CD1c-positive myeloid dendritic cell (primary cell): ENCODE data around the gene GGCT.
A peak's percentile ranks its signal among the peaks of the same experiment; 100 is the strongest.

Source experiments
- DNase-seq: peaks from one replicate; pipeline ENCODE4 v3.0.0-alpha.2; 2016; ENCODE audit errors: extremely low spot score

The GGCT gene

DNA sequence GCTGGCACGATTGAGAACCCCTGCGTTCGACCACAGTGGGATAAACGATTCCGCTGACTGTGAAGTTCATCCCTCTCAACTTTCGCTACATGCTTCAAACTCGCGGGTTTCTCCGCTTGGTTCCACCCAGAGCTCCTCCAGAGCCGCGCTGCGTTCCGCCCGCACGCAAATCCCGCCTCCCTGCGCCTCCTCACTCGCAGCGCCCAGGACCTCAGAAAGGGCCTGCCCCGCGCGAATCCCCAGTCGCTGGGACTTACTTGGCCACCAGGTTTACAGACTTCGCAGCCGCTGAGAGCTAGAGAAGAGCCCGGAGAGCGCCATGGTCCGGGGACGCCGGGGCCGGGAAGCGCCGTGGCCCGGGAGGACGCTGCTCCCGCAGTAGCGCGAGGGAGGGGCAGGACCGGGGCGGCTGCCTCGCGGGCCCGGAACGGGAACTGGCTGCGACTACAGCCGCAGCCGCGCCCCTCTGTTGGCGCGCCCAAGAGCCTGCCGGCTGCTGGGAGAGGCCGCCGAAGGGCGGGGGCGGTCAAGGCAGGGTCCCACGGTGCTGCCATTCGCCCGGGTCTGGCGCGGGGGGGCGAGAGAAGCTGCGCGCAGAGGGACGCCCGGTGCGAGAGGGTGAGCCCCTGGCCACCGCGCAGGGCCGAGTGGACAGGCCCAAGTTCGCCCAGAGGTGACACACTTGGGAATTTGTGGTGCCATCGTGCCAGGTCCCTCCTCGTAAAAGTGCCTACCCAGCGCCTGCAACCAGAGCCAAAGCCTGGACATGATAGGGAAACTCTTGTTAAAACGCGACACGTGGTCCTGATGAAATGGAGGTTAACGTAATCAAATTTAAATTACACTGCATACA lies 26.1 kb downstream of the GGCT start, which contains the start of gene NOD1:
NOD1 (minus strand) TSS at position 436 of the 853 bp plus-strand sequence. CDS start 21,863 bp downstream, outside the sequence.
- DNase-seq, result peak; percentile 88

DNA sequence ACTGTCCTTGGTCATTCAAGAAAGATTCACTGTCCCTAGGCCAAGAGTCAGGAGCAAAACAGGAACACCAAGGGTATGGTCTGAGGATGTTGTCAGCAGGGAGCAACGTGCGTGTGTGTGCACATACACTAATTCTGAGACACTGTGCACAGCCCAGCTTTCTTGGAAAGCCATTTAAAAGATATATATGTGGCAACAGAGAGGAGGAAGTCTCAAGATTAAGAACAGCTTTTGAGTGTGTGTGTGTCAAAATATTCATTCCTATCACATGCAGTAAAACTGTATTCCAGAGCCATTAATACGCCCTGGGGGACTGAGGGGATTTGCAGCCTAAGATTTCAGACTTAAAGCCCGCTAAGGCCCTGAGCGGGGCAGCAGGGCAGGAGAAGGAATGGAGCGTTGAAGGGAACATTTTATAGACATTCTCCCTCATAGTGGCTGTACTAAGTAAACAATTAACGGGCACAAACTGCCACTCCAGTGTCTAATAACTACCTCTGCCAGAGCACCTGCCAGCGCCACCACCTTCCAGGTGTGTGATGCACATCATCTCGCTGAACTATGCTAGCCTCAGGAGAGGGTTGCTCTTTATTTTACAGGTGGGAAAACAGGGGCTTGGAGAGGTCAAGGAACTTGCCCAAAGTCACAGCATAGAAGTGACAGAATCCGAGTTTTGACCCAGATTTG lies 28.0 kb downstream of the GGCT start:
- DNase-seq, result peak; percentile 80

DNA sequence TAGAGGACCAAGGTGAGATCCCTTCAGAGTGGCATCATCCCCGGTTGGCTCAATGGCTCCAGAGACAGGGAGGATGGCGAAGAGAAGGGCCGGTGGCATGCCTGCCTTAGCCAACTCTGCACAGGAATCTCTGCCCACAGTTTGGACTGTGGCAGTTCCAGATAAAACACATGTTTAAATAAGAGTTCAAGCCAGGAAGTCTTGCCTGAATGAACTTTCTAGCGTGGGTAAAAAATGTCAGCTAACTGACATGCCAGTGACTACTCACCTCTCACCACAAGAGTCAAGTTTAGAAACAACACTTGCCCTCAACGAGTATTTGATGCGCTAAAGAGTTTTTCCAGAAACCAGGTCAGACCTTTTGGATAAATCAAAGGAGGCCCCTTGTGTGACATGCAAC lies 29.0 kb downstream of the GGCT start:
- DNase-seq, result no peak

DNA sequence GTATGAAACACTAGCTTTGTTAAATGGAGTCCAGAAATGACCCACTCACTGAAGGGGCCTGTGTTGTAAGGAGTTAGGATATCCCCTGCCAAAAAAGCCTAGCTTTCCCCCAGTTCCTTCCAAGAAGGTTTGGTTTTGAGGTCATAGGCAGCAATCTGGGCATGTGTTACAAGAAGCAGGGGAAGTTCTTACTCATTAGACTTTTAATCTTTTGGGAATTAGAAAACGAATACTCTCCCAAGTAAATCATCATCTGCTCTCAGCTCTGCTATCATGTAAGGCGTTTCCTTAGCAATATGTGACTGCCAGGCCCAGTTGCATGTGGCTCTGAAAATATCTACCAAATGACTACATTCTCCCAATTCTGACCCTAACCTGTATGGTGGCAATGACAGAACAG lies 29.7 kb downstream of the GGCT start:
- DNase-seq, result peak; percentile 30

DNA sequence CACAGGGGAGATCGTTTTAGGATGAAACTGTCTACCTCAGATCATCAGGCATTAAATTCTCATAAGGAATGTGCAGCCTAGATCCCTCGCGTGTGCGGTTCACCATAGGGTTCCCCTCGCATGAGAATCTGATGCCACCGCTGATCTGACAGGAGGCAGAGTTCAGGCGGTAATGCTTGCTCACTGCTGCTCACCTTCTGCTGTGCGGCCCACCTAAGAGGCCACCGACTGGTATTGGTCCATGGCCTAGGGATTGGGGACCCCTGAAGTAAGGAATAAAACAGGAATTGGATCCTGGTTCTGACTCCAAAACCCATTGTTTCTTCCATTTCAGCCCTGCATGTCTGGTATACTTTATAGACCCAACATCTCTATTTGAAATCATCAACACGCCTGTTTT lies 30.1 kb downstream of the GGCT start:
- no peak for DNase-seq

DNA sequence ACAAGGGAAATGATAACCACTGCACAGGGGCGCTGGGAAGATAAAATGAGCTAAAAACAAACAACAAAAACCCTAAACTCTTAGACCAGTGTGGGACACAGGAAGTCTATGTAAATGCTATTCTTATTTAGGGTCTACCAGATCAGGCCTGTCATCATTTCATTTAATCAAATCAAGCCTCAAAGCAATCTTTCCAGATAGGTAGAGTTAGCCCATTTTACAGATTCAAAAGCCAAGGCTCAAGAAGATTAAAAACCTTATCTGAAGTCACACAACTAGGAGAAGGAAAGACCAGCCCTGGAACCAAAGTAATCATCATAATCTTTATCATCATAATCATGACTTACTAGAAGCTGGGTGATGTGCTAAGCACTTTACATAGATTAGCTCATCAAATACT lies 30.7 kb downstream of the GGCT start:
- DNase-seq, result no peak

DNA sequence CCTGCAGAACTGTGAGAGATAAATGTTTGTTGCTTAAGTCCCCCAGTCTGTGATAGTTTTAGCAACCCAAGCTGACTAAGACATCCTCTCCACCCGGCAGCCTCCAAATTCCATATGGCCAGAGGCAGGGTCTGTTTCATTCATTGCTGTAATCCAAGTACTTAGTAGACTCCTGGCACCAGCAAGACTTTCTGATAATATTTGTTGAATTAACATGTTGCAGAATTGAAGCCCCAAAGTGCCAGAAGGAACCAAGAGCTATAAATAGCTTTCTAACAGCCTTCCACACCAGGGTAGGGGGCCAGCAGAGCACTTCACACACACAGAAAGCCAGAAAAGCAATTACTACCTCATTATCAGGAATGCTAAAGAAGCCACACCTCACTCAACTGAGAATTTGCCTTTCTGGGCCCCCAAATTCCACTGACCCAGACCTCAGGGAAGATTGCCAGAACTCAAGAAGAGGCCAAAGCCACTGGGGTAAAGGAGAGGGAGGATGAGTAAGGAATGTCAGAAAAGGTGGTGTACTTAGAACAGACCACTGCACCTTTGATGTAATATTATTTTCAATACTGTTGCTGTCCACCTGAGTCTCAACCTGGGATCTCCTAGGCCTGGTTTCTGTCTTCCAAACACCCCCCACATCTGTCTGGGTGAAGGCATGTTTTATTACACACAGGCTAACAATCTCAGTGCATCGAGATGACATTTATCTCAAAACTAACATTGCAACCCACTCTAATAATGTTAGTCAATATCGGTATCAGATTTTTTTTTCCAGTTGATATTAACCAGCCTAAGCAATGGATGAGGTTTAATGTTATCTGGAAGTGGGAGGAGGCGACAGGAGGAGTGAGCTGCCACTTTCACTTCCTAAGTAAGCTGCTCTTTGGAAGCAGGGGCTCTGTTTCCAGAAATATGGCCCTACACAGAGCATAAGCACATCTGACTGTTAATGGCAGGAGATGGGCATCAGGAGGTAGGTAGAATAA lies 31.5 kb downstream of the GGCT start:
- peak; percentile 46 for DNase-seq

DNA sequence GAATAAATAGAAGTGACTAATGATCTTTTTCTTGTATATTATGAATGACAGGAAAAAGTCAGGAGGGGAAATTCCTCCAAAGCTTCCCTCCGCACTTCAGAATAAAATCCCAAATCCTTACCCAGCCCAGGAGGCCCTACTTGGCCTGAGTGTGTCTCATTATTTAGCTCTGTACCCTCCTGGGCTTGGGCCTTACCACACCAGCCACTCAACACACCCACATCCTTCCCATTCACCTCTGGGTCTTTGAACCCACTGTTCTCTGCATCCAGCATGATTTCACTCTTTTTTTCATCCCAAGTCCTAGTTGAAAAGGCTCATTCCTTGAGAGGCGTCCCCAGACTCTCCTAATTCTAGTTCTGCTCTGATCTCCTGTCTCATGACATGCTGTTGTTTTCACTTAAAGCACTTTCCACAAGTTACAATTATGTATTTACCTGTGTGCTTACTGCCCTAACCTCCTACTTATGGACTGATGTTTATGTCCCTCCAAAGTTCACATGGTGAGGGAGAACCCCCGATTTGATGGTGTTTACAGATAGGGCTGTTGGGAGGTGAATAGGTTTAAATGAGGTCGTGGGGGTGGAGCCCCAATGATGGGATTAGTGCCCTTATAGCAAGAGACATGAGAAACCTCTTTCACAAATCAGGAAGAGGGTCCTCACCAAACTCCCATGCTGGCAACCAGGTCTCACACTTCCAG lies 32.4 kb downstream of the GGCT start:
- no peak for DNase-seq

DNA sequence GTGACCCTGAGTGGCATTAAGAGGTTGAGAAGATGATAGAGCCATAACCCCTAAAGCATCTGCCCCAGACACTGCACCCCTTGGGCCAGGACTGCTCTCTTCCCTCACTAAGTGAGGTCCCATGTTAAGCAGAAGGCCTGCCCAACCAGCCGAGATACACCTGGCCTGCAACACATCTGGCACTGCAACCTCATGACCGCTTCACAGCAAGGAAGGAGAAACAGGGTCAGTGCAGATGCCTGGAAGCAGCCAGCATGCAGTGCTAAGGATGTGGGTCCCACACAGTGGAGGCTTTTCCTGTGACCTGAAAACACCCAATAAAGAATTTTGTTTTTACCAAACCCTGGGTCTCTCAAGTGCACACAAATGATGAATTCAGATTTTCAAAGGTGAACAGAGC lies 33.4 kb downstream of the GGCT start:
- no peak for DNase-seq

DNA sequence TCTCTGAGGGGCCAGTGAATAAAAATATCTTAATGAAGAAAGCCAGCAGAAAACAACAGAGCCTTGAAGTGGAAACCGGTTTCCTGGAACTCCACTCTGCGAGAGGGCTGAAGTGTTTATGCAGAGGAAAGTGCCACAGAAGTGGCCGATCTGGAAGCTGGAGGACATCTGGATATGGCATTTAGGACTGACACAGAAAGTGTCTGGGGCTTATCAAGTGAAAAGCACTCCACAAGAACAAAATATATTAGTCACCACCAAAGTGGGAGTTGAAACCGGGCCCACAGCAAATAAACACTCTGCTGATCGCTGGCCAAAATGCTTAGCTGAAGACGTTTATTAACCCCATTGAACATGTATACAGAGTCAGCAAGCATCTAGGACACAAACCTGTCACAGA lies 33.9 kb downstream of the GGCT start:
- DNase-seq, result no peak

DNA sequence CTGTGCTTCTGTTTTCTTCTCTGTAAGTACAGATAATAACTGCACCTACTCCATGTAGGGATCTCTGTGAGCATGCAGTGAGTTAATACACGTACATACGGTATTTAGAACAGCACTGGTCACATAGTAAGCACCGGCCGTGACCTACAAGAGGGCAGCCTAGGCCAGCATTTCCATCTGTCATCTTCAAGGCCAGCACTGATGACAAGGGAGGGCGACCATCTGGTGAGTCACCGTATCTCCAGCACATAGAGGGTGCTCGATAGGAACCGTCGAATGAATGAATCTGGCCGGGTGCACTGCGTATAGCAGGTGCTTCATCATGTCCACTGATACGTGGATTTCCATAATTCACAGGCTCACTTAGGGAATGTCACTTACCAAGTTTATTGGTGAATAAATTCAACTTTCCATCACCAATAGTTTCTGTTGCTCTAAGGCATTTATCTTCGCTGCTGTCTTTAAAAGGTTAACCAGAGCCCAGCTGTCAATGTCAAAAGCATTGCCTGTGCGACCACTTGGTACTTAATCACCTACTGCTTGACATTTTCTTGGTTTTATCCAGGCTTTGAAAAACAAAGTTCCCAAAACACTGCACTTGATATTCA lies 34.4 kb downstream of the GGCT start:
- DNase-seq, result no peak

DNA sequence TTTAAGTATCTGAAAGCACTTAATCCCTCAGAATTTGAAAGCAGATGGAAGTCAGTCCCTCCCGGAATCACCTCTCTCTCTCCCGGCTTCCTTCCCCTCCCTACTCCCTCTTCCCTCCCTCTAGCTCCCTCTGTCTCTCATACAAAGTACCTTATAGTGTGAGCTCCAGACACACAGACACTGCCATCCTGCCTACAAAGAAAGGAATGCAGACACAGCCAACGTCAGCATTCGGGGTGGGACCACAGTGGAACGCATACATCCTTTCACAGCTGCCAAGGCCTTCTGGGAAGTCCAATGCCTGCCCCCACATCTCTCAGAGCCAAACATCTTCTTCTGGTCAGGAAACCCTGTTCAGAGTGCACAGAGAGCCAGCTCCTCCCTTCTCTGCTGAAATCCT lies 35.3 kb downstream of the GGCT start:
- no peak for DNase-seq

DNA sequence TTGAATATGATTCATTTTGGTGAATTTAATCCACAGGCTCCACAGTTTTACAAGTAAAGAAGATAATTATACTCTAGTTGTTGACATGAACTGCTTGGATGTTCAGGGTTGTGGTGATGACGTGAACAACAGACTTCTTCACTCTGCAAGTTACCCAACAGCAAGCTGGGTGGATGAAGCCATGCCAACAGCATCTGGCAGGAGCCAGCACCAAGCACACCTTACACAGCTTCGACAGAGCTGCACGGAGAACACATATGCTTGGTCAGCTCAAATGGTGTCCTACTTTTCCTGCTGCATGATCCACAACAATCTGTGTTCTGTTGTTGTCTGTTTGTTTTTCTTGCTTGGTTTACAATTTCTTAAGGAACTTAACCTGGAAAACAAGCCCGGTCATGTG lies 35.8 kb downstream of the GGCT start:
- DNase-seq, result no peak

DNA sequence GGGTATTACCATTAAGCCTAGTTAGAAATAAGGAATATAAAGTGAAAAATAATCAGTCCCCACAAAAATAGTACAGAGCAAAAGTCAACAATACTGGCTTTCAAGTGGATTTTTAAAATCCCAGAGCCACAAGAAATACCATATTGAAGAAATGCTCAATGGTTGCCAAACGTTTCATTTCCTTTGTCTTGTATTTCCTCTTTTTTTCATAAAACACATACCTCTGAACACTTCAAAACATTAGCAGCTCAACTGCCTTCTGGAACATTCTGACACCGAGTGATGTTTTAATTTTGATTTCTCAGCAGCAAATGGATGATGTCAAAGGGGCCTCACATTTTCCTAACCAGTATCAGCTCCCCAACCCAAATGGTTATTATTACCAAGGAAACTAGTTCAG lies 36.6 kb downstream of the GGCT start:
- peak; percentile 57 for DNase-seq

DNA sequence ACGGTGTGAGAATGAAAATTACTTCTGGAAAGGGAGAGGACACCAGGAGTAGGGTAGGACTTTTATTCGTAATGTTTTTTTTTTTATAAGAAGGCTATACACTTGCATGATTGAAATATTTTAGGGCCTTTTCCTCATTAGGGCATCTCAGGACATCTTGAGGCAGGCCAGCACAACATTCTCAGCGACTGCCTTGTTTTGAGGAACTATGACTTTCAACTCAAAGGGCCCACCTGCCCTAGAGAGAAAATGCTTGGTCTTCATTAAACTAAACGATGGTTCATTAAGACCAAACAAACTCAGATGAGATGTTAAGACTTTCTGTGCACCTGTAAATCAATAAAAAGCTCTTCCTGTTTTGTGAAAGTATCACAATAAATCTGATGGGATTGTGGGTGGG lies 37.4 kb downstream of the GGCT start:
- DNase-seq, result no peak

DNA sequence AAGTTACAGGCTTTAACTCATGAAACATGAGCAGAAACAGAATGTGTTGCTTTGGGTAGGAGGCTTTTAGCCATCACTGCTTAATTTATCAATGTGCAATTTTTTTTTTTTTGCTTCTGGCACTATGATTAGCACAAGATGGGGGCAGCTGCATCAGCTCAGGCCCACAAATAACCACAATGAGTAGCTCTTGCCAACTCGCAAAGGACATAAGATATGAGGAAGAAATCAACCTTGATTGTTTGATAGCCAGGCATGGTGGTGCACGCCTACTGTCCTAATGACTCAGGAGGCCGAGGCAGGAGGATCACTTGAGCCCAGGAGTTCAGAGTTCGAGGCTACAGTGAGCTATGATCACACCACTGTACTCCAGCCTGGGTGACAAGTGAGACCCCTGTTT lies 38.4 kb downstream of the GGCT start:
- DNase-seq, result no peak

DNA sequence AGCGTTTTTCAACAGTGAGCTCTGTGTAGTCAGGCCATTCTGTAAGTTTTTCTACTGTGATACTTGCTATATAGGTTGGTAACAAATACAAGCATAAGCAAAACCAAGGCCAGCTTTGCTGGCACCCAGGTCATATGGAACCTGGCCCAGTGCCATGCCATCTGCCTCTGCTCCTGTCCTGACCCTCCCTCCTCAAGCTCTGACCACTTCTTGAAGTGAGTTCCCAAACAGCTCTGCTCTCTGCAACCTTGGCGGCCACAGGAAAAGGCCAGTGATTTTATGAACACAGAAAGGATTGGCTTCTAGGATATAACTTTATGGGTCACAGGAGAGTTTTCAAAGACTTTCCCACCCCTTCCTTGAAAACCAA lies 38.8 kb downstream of the GGCT start:
- DNase-seq, result no peak

DNA sequence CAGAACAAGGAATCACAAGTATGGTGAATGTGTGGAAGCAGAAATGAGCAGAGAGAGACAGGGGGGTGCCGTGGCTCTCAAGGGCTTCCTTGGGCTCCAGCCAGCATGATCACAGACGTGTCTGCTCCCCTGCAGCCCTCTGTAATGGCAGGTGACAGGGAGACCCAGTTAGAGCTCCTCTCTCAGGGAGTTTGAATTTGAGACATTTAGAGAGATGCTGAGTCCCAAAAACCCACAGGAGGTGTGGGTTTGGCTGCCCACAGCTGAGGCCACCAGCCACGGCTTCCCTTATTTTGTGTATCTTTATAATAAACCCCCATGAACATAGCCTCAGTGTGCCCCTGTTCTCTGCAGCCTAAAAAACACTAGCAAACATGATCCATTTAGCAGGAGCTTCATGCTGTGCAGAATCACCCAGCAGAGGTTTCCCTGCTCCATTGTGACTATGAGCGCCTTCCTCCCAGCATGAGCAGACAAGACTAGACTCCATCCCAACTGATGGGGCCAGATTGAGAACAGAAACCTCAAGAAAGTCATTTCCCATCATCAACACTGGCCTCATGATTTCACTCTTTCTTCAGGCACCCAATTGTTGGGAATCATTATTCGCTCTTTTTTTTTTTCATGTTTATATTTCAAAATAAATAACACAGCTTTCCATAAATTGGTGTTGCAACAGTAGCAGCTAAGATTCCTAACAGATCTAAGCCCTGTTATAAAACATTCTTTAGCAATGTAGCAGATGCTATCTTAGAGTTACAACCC lies 39.4 kb downstream of the GGCT start:
- no peak for DNase-seq

DNA sequence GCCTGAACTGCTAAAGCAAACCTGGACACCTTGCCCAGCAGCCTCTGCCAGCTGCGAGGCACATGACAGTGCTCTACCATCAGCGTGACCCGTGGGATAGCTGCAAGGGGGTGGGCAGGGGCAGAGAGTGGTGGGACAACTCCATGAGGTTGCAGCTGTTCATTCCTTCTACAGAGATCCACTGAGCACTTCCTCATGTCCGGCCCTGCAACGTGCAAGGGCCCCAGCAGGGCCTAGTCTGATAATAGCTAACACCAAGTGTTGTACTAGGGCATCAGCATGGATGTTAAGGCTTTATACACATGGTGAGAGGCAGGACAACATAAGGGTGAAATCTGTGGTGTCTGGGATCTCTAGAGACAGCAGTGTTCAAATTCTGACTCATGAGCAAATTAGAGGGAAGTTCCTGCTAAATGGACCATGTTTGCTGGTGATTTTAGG lies 40.4 kb downstream of the GGCT start:
- DNase-seq, result peak; percentile 67
